Lower leg skin (tissue), 4 donors: Measurements from ENCODE around the gene ZNF282. TPM values are rescaled to one million over a fixed set of nuclear protein-coding genes. Genes with fewer than 3 reads are reported as not detected.
"Not testable (repeated sequence)": the region's sequence is repeated elsewhere in the genome, so short reads cannot be mapped to it uniquely, and the experiment has no call there.

Source experiments
- DNase-seq, 2 donors: peaks; one replicate each; pipeline ENCODE4 v3.0.0-alpha.2; 2019; ENCODE audit warnings: low spot score in 2 of 2
- H3K4me3 ChIP-seq: fragments of 200-600 bp; sonication (generic); 2 replicates; pipeline ENCODE4 v1.5.1; 2017; ENCODE audit warnings: mild to moderate bottlenecking, low read depth; ENCODE audit not compliant: poor library complexity, severe bottlenecking
- CTCF ChIP-seq, 3 donors: fragments of 450-650 bp; IDR thresholded peaks; one replicate each; pipeline ENCODE4 v1.5.1; 2016; ENCODE audit warnings: antibody characterized with exemption in 3 of 3, mild to moderate bottlenecking in 3 of 3, moderate library complexity in 2 of 3
- POLR2A ChIP-seq, 2 donors: fragments of 450-650 bp; IDR thresholded peaks; one replicate each; pipeline ENCODE4 v1.6.1; 2016 to 2017; ENCODE audit warnings: antibody characterized with exemption in 2 of 2, mild to moderate bottlenecking in 1 of 2, moderate library complexity in 1 of 2
- WGBS, 2 donors: methylation state at CpG; one replicate each; pipeline ENCODE4 v1.1.5; 2018; 5-methylcytosine and 5-hydroxymethylcytosine counted together
- intact Hi-C: fragments of 100-400 bp; cut with DNase I; formaldehyde crosslinking; loops from one replicate; pipeline ENCODE4 v1.15.0; 2023; ENCODE audit warnings: low total_unique reads
- total RNA-seq, 4 donors: library from RNA; depleted of rRNA; stranded (reverse); fragments of >200 nt; gene quantifications; one replicate each; pipeline ENCODE4 v1.1.0, GENCODE V29; 2016

ZNF282 gene
- total RNA-seq, 4 donors from 2014 or later = 22.4 to 47.5 (median 36.1) TPM

GRCh38 chr7:149261829-149262617, 66.7 kb downstream of the ZNF282 start, which contains the start of gene ZNF783:
ZNF783 (plus strand) TSS chr7:149262196; CDS start chr7:149262334, 138 bp downstream.
- intact Hi-C loops = no loop called here
- 0 to 4% methylated on average over 14 to 26 of the region's 115 CpGs for WGBS, 2 donors
- peak; percentile 65 to 96 for DNase-seq
- TF ChIP-seq POLR2A (IDR thresholded peaks at IDR 0.05) (no peak), CTCF (IDR thresholded peaks at IDR 0.05) (no peak)
- H3K4me3 ChIP-seq = peak within 1 kb of the TSS; percentile 45

DNA sequence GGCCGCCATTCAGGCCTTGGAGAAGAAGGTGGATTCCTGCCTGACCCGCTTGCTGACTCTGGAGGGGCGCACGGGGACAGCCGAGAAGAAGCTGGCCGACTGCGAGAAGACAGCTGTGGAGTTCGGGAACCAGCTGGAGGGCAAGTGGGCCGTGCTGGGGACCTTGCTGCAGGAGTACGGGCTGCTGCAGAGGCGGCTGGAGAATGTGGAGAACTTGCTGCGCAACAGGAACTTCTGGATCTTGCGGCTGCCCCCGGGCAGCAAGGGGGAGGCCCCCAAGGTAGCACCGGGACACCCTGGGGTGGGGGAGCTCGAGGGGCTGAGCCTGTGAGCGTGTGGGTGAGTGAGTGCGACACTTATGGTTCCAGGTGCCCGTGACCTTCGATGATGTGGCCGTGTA, 71.1 kb downstream of the ZNF282 start:
- TF ChIP-seq POLR2A (IDR thresholded peaks at IDR 0.05) = no peak
- no peak for TF ChIP-seq CTCF (IDR thresholded peaks at IDR 0.05)
- DNase-seq = no peak
- 94 to 95% methylated on average over 21 of the region's 21 CpGs for WGBS, 2 donors
- H3K4me3 ChIP-seq = no peak overlapping the region
- intact Hi-C loops = no loop called here

GRCh38 chr7:149267733-149268132, 72.4 kb downstream of the ZNF282 start:
- H3K4me3 ChIP-seq = no peak overlapping the region
- intact Hi-C loops = no loop called here
- 97% methylated on average over 8 of the region's 8 CpGs for WGBS, 2 donors
- TF ChIP-seq POLR2A (IDR thresholded peaks at IDR 0.05) (no peak), CTCF (IDR thresholded peaks at IDR 0.05) (no peak)
- DNase-seq = no peak

GRCh38 chr7:149274424-149274823, 79.1 kb downstream of the ZNF282 start:
- intact Hi-C loops, H3K4me3 ChIP-seq: not testable (repeated sequence)
- peak in 1 of 2 donors; percentile 60 for DNase-seq
- WGBS, 2 donors = 89 to 100% methylated on average over 8 of the region's 8 CpGs

Other genes starting within 250 kb of the ZNF282 start
- 10 to 100 TPM; 35.9 to 55.9 (median 47.9) TPM for gene PDIA4, start 167.0 kb upstream of the ZNF282 start, total RNA-seq
- 10 to 100 TPM in 3 of 4 donors, 1 to 10 TPM in 1; 8.3 to 19.1 (median 16.3) TPM for gene ZNF786, start 104.8 kb upstream of the ZNF282 start, total RNA-seq
- gene ZNF425, start 69.2 kb upstream of the ZNF282 start, total RNA-seq = 1 to 10 TPM; 4.8 to 5.8 (median 5.4) TPM
- gene ZNF398, start 48.1 kb upstream of the ZNF282 start, total RNA-seq = 10 to 100 TPM; 20.9 to 47.8 (median 30.4) TPM
- gene ZNF212, start 44.1 kb downstream of the ZNF282 start, total RNA-seq = 10 to 100 TPM in 3 of 4 donors, 1 to 10 TPM in 1; 9.0 to 25.0 (median 14.0) TPM
- gene ZNF783, start 66.7 kb downstream of the ZNF282 start, total RNA-seq = 10 to 100 TPM in 3 of 4 donors, 1 to 10 TPM in 1; 6.8 to 17.2 (median 13.0) TPM